Panc1 (cell line): Measurements from ENCODE around the gene AADAC.

Experiments
- CTCF ChIP-seq: fragments of 450-650 bp; IDR thresholded peaks from 2 replicates; pipeline ENCODE4 v1.5.1; 2017; ENCODE audit warnings: mild to moderate bottlenecking
- POLR2AphosphoS5 ChIP-seq: IDR thresholded peaks from 2 replicates; pipeline ENCODE4 v1.6.1; 2012; ENCODE audit warnings: mild to moderate bottlenecking, low read depth, low read length, moderate library complexity
- TCF7L2 ChIP-seq: IDR thresholded peaks from 2 replicates; pipeline ENCODE4 v1.6.1; 2011; ENCODE audit warnings: mild to moderate bottlenecking, low read depth, low read length, inconsistent platforms

- no peak for TF ChIP-seq POLR2AphosphoS5
- TF ChIP-seq CTCF = no peak
- TF ChIP-seq TCF7L2 = no peak
Observed at GRCh38 chr3:151792411-151792810, 21.5 kb upstream of the AADAC start.
